ENCODE results near the gene ITPRIPL1.

GRCh38 chr2:96356889-96357288 lies 31.8 kb downstream of the ITPRIPL1 start:
- TF ChIP-seq CTCF (conservative IDR thresholded peaks at IDR 0.05; ENCODE audit: low read length) (no peak), EZH2phosphoT487 (IDR thresholded peaks at IDR 0.05; ENCODE audit: borderline replicate concordance, low read depth, low read length) (no peak)
